Skin of body (tissue), 2 donors: Measurements from ENCODE around the gene VSNL1. TPM values are rescaled to one million over a fixed set of nuclear protein-coding genes. Genes with fewer than 3 reads are reported as not detected.

ENCODE experiments used
- DNase-seq: peaks from one replicate; lab custom pipeline; 2025; lab: John Stamatoyannopoulos, UW
- total RNA-seq: library from RNA; depleted of rRNA; stranded (reverse); fragments of >200 nt; gene quantifications from one replicate; pipeline ENCODE4 v1.2.3, GENCODE V29; 2014

Gene VSNL1
- total RNA-seq, 1 donor from 2014 or later = 21.9 TPM

- DNase-seq = no peak
These were observed 102.6 kb downstream of the VSNL1 start for GRCh38 chr2:17643031-17643615.

DNA sequence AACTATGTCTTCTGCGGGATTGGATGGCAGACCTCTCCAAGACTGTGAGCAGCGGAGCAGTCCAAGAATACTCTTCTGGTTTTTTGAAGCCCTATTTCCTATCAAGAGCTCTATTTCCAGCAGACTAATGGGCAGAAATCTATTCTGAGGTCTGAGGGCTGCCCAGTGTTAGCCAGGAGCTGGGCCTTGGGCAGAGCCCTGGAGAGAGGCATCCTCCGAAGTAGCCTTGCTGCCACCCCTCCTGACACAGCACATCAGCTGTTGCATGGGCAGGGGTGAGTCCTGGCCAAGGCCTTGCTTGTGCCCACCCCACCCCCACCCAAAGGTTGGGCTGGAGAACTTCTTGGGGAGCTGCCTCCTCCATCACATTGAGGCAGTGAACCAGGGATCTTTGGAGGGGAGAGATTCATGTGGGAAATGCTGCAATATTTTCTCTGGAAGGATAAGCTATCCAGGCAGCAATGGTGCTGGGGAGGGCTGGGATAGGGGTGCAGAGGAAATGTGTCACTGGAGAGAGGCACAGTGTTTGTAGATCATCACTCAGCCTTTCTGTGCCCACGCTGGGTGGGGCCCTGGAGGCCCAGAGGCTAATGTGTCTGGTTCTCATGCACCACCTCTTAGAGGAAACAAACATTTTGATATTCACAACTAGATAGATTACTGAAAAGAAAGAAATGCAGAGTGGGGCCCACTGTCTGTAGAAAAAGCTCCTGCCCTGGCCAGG is 104.7 kb downstream of the VSNL1 start:
- no peak for DNase-seq

DNA sequence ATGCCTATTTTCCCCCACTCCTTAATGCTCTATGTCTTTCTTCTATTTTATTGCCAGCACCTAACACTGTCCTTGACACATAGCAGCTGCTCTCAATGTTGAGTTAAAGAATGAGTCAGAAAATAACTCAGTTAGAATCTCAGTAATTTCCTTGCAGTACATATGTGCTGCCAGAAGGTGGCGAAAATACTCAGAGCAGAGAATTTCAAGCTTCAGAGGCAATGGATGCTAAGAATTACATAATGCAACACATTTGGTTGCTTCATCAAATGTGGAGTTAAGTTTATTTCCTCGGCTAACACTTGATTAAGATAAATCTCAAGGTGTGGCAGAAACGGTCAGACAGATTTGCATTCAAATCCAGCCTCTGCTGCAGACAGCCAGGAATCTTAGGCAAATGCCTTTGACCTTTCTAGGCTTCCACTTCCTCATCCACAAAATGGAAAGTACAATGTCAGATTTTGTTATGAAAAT is 105.6 kb downstream of the VSNL1 start:
- DNase-seq = peak; percentile 68

- no peak for DNase-seq
These were observed 106.6 kb downstream of the VSNL1 start for GRCh38 chr2:17646838-17647701.

GRCh38 chr2:17648581-17648980 is 108.1 kb downstream of the VSNL1 start:
- no peak for DNase-seq

DNA sequence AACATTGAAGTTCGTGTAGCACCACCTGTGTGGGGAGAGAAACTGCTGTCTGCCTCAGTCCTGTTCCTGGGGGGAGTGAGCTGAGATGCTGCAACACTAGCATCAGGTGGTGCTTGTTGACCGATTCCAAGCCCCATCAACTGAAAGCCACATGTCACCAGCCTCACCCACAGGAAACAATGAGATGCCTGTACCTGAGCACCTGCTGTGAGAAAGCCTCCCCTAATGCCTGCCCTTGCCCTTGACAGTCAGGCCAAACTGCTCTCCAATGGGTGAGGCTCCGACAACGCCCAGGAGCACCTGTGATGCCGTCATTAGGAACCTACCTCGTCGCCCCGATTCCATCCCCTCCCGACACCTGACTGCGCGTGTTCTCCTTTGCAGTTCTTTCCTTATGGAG is 108.5 kb downstream of the VSNL1 start:
- DNase-seq = no peak

GRCh38 chr2:17652681-17653394 is 112.3 kb downstream of the VSNL1 start:
- DNase-seq = no peak

- DNase-seq = no peak
These were observed 117.3 kb downstream of the VSNL1 start for GRCh38 chr2:17657759-17658158.

DNA sequence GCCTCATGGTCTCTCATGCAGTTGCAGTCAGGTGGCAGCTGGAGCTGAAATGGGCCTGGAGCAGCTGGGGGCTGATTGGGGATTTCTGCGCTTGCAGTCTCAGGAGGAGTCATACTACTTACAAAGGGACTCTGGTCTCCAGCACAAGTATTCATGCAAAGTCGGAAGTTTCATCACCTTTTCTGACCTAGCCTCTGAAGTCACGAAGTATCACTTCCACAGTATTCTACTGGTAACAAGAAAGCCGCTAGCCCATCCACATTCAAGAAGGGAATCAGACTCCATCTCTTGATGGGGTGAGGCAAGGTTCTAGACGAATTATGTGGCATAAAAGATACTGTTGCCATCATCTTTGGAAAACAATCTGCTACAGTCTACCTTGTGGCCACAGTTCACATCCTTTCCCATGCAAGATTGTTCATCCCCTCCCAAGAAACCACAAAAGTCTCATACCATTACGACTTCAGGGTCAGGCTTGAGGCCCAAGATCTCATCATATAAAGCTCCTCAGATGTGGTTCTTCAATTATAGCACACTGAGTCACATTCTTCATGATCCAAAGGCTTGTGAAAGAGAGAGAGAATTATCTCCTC is 117.9 kb downstream of the VSNL1 start:
- no peak for DNase-seq

GRCh38 chr2:17660219-17660618 is 119.7 kb downstream of the VSNL1 start:
- DNase-seq = no peak

- DNase-seq = no peak
These were observed 121.0 kb downstream of the VSNL1 start for GRCh38 chr2:17661460-17661859.

GRCh38 chr2:17662723-17663122 is 122.2 kb downstream of the VSNL1 start:
- no peak for DNase-seq

- no peak for DNase-seq
These were observed 124.0 kb downstream of the VSNL1 start for GRCh38 chr2:17664534-17664933.

DNA sequence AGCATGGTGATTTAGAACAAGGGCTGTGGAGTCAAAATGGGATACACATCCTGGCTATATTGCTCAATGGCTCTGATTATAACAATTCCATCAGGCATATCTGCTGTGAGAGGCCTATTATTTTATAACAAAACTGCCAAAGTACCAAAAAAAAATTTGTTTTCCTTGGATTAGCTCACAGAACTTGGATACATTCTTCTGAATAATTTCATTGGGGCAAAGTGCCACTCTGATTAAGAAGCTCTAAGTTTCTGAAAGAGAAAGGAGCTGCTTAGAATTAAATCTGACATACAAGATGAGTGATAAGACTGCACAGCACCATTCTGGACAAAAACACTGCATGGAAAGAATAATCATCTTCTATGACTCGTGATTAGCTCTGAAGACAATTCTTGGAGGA is 127.4 kb downstream of the VSNL1 start:
- DNase-seq = no peak

DNA sequence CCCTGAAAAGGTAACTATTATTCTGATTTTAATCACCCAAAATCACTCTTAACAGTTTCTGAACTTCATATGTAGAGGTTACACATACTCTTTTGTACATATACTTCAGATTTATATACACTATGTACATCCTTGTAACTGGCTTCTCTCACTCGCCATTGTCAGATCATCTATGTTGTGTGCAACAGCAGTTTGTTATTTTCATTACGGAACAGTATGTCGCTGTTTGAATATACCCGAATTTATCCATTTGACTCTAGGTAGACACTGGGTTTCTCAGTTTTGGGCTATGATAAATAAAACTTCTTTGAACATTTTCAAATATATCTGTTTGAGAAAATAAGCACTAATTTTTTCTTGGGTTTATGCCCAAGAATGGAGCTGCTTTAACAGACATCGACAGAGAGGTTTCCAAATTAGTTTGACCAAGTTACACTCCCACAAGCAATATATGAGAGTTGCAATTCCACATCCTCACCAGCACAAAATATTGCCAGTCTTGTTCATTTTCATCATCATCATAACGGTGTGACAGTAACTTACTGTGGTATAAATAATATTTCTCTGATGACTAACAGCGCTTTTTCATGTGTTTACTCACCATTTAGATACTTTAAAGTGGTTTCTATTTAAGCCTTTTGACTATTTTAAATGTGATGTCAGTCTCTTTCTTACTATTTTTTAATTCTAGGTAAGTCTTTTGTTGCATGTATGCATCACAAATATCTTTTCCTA is 132.3 kb downstream of the VSNL1 start:
- DNase-seq = no peak

GRCh38 chr2:17674817-17675216 is 134.3 kb downstream of the VSNL1 start:
- DNase-seq = no peak

GRCh38 chr2:17680119-17680518 is 139.6 kb downstream of the VSNL1 start:
- no peak for DNase-seq

- no peak for DNase-seq
These were observed 141.8 kb downstream of the VSNL1 start for GRCh38 chr2:17682098-17682857.

- no peak for DNase-seq
These were observed 143.5 kb downstream of the VSNL1 start for GRCh38 chr2:17683981-17684380.

- DNase-seq = no peak
These were observed 148.1 kb downstream of the VSNL1 start for GRCh38 chr2:17688600-17688999.
